SU-DHL-6 (cell line): Measurements from ENCODE around the gene APPL2.

ENCODE experiments used
- H2AFZ ChIP-seq: fragments of 200-600 bp; sonication (generic); 2 replicates; pipeline ENCODE4 v1.6.1; 2014; ENCODE audit warnings: low read depth, mild to moderate bottlenecking, moderate library complexity, mixed read lengths, antibody characterized with exemption, low read length; ENCODE audit not compliant: severe bottlenecking
- H3F3A ChIP-seq: fragments of 200-600 bp; shearing (Covaris generic); 2 replicates; pipeline ENCODE4 v1.6.0; 2016; ENCODE audit warnings: antibody characterized with exemption, mild to moderate bottlenecking; ENCODE audit not compliant: insufficient read depth
- H3K27ac ChIP-seq: fragments of 200-600 bp; sonication (generic); 2 replicates; pipeline ENCODE4 v1.5.1; 2016; ENCODE audit warnings: low read depth, mild to moderate bottlenecking, low read length, moderate library complexity, mixed read lengths
- H3K27me3 ChIP-seq: fragments of 200-600 bp; sonication (generic), shearing (Covaris generic); 2 replicates; pipeline ENCODE4 v1.6.0; 2014; ENCODE audit warnings: mild to moderate bottlenecking, low read length
- H3K36me3 ChIP-seq: fragments of 200-600 bp; sonication (generic); 2 replicates; pipeline ENCODE4 v1.6.1; 2014; ENCODE audit warnings: mild to moderate bottlenecking, low read length, mixed read lengths
- H3K4me2 ChIP-seq: fragments of 300-600, 200-600 bp; shearing (Covaris generic), sonication (generic); 2 replicates; pipeline ENCODE4 v1.6.0; 2014; ENCODE audit warnings: low read length, low read depth, mild to moderate bottlenecking; ENCODE audit not compliant: poor library complexity, severe bottlenecking
- H3K4me3 ChIP-seq: fragments of 200-600 bp; sonication (generic); 2 replicates; pipeline ENCODE4 v1.5.1; 2014; ENCODE audit warnings: antibody characterized with exemption, low read length, mild to moderate bottlenecking, mixed read lengths; ENCODE audit not compliant: insufficient read depth, poor library complexity, severe bottlenecking
- H3K79me2 ChIP-seq: fragments of 200-600 bp; sonication (generic); 2 replicates; pipeline ENCODE4 v1.6.1; 2014; ENCODE audit warnings: mild to moderate bottlenecking, low read length, moderate library complexity; ENCODE audit not compliant: insufficient read depth
- H3K9ac ChIP-seq: fragments of 200-600 bp; sonication (generic); 2 replicates; pipeline ENCODE4 v1.7.0; 2014; ENCODE audit warnings: mild to moderate bottlenecking, low read length
- H3K9me2 ChIP-seq: fragments of 200-600 bp; sonication (generic); replicated peaks from 2 replicates; pipeline ENCODE4 v1.6.1; 2014; ENCODE audit warnings: low read length; ENCODE audit not compliant: insufficient read depth
- H3K9me3 ChIP-seq: fragments of 200-600 bp; sonication (generic); 2 replicates; pipeline ENCODE4 v1.6.1; 2014; ENCODE audit warnings: low read length, mixed read lengths; ENCODE audit not compliant: insufficient read depth
- H4K20me1 ChIP-seq: fragments of 200-600 bp; sonication (generic); 2 replicates; pipeline ENCODE4 v1.6.1; 2014; ENCODE audit warnings: low read depth, mild to moderate bottlenecking, antibody characterized with exemption, low read length, moderate library complexity, mixed read lengths
- CTCF ChIP-seq: fragments of 200-600 bp; sonication (generic); IDR thresholded peaks from one replicate; pipeline ENCODE4 v1.5.1; 2017; ENCODE audit warnings: antibody characterized with exemption, mild to moderate bottlenecking, low read length, moderate library complexity; ENCODE audit not compliant: insufficient read depth, poor library complexity, severe bottlenecking
- EZH2phosphoT487 ChIP-seq: fragments of 200-600 bp; sonication (generic), shearing (Covaris generic); conservative IDR thresholded peaks from 2 replicates; pipeline ENCODE4 v1.6.1; 2018; ENCODE audit warnings: mild to moderate bottlenecking, antibody characterized with exemption, low read length, moderate library complexity, mixed read lengths

APPL2 gene

GRCh38 chr12:105235281-105235731 is 668 bp downstream of the APPL2 start:
- Histone ChIP-seq H3K9me2 (no peaks in the 10 kb centered on the region), H3K79me2 (no peaks in the 10 kb centered on the region; the same call in 1 of the 2 replicates), H3K27ac (no peak overlapping the region), H3K4me3 (peak overlapping the region; percentile 65), H3K4me2 (peak overlapping the region; percentile 88), H3F3A (no peaks in the 10 kb centered on the region), H2AFZ (peak overlapping the region; percentile 90), H3K9ac (peak overlapping the region; percentile 64), H4K20me1 (no peaks in the 10 kb centered on the region), H3K27me3 (no peaks in the 10 kb centered on the region), H3K9me3 (no peaks in the 10 kb centered on the region), H3K36me3 (no peaks in the 10 kb centered on the region)
- TF ChIP-seq EZH2phosphoT487 = no peak
- TF ChIP-seq CTCF = no peak

GRCh38 chr12:105234197-105234596 is 1.8 kb downstream of the APPL2 start:
- no peak overlapping the region for H3K9ac ChIP-seq
- H4K20me1 ChIP-seq = no peaks in the 10 kb centered on the region
- H2AFZ ChIP-seq = no peak overlapping the region
- no peaks in the 10 kb centered on the region; the same call in 1 of the 2 replicates for H3K79me2 ChIP-seq
- H3K27ac ChIP-seq = no peak overlapping the region
- H3F3A ChIP-seq = no peaks in the 10 kb centered on the region
- H3K4me2 ChIP-seq = peak overlapping the region; percentile 88
- H3K27me3 ChIP-seq = no peaks in the 10 kb centered on the region
- no peaks in the 10 kb centered on the region for H3K9me3 ChIP-seq
- H3K36me3 ChIP-seq = no peaks in the 10 kb centered on the region
- TF ChIP-seq CTCF = no peak
- no peak for TF ChIP-seq EZH2phosphoT487
- no peaks in the 10 kb centered on the region for H3K9me2 ChIP-seq
- no peak overlapping the region for H3K4me3 ChIP-seq

- Histone ChIP-seq H3K9me3 (no peaks in the 10 kb centered on the region), H2AFZ (no peak overlapping the region), H3K27me3 (no peaks in the 10 kb centered on the region), H4K20me1 (no peaks in the 10 kb centered on the region), H3K9ac (no peak overlapping the region), H3F3A (no peaks in the 10 kb centered on the region), H3K36me3 (no peaks in the 10 kb centered on the region), H3K27ac (no peak overlapping the region), H3K4me2 (no peak overlapping the region), H3K4me3 (no peak overlapping the region), H3K79me2 (no peaks in the 10 kb centered on the region; the same call in 1 of the 2 replicates), H3K9me2 (no peaks in the 10 kb centered on the region)
- TF ChIP-seq CTCF = no peak
- no peak for TF ChIP-seq EZH2phosphoT487
Measured at GRCh38 chr12:105233041-105233905, 2.7 kb downstream of the APPL2 start.
